Measurements from ENCODE around the gene SMARCC1. TPM values are rescaled to one million over a fixed set of nuclear protein-coding genes. Genes with fewer than 3 reads are reported as not detected.
A peak's percentile ranks its signal among the peaks of the same experiment; 100 is the strongest.

Gene SMARCC1
- total and polyA plus RNA-seq, 8 donors, result 9.0 to 58.7 (median 44.2) TPM

- peaks cover 11 to 19% (median 11%) of the 10 kb centered on the region in 3 donors for H3K4me1 ChIP-seq
- intact Hi-C loops (cut with DNase I), result no loop called here
- no peak overlapping the region for H3K4me3 ChIP-seq
- ATAC-seq (no peak), FAIRE-seq (no peak), DNase-seq (no peak)
- no peak for TF ChIP-seq CTCF (IDR thresholded peaks at IDR 0.05)
- H3K36me3 ChIP-seq, result no peaks in the 10 kb centered on the region
- H3K27me3 ChIP-seq, result no peaks in the 10 kb centered on the region
- no peaks in the 10 kb centered on the region for H3K9me3 ChIP-seq
- no peak overlapping the region for H3K27ac ChIP-seq
These were observed 2.0 kb upstream of the SMARCC1 start for GRCh38 chr3:47783673-47784072.

- intact Hi-C loops (cut with DNase I), result no loop called here
- 38 to 41% methylated on average over 23 of the region's 23 CpGs for WGBS, 2 donors
- Histone ChIP-seq H3K36me3 (no peaks in the 10 kb centered on the region), H3K27ac (peak overlapping the region; percentile 77 to 99 (median 92)), H3K9me3 (no peaks in the 10 kb centered on the region), H3K4me3 (peak overlapping the region; percentile 76 to 97 (median 84)), H3K4me1 (peaks cover 11 to 19% (median 14%) of the 10 kb centered on the region in 3 donors), H3K27me3 (no peaks in the 10 kb centered on the region)
- TF ChIP-seq CTCF (IDR thresholded peaks at IDR 0.05), result no peak
- no peak for DNase-seq
- no peak for FAIRE-seq
- peak in 1 of 4 donors; percentile 1 for ATAC-seq
These were observed 984 bp upstream of the SMARCC1 start for GRCh38 chr3:47782446-47783308.

- peak; percentile 60 to 69 (median 66) for ATAC-seq
- H3K27ac ChIP-seq, result peak overlapping the region; percentile 77 to 99 (median 92)
- no peaks in the 10 kb centered on the region for H3K36me3 ChIP-seq
- H3K4me1 ChIP-seq, result peaks cover 11 to 23% (median 19%) of the 10 kb centered on the region in 3 donors
- DNase-seq, result peak; percentile 59 to 87 (median 74)
- WGBS, 2 donors, result 0% methylated on average over 43 to 54 of the region's 54 CpGs
- intact Hi-C loops (cut with DNase I), result no loop called here
- H3K9me3 ChIP-seq, result no peaks in the 10 kb centered on the region
- FAIRE-seq, result no peak
- H3K4me3 ChIP-seq, result peak overlapping the region; percentile 76 to 97 (median 84)
- TF ChIP-seq CTCF (IDR thresholded peaks at IDR 0.05), result no peak
- no peaks in the 10 kb centered on the region for H3K27me3 ChIP-seq
These were observed 680 bp downstream of the SMARCC1 start for GRCh38 chr3:47780741-47781684.

- Histone ChIP-seq H3K27ac (no peak overlapping the region), H3K4me1 (peaks cover 11 to 23% (median 19%) of the 10 kb centered on the region in 3 donors), H3K27me3 (no peaks in the 10 kb centered on the region), H3K9me3 (no peaks in the 10 kb centered on the region), H3K4me3 (no peak overlapping the region), H3K36me3 (no peaks in the 10 kb centered on the region)
- ATAC-seq (no peak), DNase-seq (no peak), FAIRE-seq (no peak)
- 71 to 80% methylated on average over 3 of the region's 3 CpGs for WGBS, 2 donors
- no peak for TF ChIP-seq CTCF (IDR thresholded peaks at IDR 0.05)
- intact Hi-C loops (cut with DNase I), result no loop called here
These were observed 2.9 kb downstream of the SMARCC1 start for GRCh38 chr3:47778746-47779145.
